ENCODE measurements around the gene TNFRSF18.

Gene TNFRSF18

DNA sequence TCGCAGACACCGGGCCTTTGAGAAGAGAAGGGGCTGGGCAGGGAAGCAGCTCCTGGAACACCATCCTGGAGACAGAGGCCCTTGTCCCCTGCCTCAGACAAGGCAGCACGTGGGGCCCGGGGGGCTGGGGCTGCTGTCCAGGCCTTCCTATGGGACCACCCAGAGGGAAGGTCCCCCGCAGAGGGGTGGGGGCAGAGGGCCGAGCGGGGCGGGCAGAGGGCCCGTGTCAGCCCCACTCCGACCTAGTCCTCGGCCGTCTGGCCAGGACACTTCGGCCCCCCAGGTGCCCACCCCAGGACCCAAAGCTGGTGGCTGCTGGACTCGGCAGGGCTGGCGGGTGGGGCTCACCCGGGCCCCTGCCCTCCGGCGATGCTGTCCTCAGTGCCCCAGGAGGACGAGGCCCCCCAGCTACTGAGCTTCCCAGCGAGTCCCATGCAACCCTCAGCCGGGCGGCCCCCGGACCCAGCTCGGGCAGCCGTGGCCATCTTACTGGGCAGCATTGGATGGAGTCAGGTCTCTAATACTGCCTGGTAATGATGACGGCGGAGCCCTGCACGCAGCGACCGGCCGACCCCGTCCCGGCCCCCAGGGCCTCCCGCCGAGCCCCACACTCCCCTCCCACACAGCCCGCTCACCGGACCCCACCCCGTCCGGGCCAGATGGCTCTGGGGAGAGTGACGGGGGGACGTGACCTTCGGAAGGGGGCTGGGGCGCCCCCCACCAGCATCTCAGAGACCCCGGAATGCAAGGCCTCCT lies 39.6 kb downstream of the TNFRSF18 start:
- no peak for DNase-seq (ENCODE audit: low read depth)

DNA sequence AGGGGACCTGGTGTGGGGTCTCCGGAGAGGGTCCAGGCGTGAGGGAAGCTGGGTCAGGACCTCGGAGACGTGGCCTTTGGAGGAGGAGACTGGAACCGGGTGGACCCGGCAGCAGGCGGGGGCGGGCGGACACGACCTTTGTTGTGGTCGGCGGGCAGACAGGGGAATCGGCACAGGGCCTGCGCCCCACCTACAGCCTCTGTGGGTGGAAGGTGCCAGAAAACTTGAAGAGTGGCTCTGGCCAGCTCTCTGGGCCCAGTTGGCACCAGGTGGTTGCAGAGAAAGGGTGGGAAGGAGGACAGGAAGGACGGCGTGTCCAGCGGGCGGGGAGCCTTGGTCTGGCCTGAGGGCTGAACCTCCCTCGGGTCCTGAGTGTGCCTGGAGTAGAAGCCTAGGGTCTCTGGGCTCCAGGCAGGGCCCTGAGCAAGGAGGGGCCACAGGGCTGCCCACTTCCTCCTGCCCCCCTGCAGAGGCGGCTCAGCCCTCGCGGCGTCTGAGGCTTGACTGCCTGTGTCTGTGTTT lies 40.4 kb downstream of the TNFRSF18 start:
- no peak for DNase-seq (ENCODE audit: low read depth)

DNA sequence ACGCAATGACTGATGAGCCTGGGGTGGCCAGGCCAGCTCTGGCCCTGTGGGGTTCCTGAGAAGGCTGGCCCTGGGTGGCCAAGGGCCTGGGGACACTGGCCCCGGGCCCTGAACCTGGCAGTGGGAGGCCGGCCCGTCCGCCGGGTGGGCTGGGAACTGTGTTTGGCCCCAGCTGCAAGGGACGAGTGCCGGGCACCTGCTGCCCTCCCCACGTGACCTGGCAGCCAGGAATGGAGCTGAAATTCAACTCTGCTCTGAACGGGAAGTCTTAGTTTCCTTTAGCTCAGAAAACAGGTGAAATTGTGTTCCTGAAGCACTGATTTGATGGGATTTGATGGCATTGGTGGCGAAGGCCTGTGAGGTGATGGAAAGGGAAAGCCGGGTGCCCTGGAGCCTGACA lies 40.9 kb downstream of the TNFRSF18 start:
- DNase-seq (ENCODE audit: low read depth), result no peak

DNA sequence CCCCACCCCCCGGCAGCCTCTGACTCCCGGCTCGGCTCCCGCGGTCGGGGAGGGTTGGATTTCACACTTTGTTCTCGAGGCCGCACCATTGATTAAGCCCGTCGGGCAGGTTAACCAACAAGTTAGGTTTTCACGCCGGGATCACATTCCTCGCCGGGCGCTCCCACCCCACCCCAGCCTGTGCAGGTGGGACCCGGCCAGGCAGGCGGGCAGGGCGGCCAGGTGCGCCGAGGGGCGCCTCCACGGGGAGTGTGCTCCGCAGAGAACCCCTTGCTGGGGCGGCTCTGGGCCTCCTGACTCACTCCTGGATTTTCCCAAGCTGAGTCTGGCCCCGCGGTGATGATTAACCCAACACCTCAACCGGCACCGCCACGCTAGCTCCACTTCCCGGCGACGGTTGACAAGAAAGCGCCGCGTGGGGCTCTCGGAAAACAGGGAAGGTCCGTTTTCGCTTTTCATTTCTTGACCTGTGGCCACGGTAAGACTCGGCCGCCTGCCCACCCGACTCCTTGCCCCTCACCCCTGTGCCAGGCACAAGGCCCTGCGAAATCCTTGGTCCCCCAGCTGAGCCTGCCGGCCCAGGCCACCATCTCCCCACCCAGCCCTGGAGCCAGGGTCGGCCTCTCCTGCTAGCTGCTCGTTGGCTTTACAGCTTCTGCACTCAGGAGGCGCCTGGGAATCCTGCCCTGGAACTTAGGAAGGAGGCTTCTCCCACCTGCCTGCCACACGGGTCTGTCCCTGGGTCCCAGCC lies 41.5 kb downstream of the TNFRSF18 start:
- DNase-seq (ENCODE audit: low read depth), result no peak

DNA sequence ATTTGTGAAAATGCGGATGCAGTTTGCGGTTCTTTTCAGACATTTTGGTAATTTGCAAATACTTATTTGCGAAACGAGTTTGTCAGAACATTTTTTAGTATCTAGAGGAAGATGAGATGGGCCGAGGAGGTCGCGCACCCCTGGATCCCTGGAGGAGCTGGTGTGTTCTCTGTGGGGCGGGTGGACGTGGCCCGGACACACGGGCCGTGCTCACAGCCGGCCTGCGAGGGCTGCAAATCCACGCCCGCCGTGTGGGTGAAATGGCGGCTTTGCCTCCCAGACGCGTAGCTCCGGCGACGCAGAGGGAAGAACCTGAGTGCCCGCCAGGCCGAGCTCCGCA lies 42.1 kb downstream of the TNFRSF18 start:
- no peak for DNase-seq (ENCODE audit: low read depth)

DNA sequence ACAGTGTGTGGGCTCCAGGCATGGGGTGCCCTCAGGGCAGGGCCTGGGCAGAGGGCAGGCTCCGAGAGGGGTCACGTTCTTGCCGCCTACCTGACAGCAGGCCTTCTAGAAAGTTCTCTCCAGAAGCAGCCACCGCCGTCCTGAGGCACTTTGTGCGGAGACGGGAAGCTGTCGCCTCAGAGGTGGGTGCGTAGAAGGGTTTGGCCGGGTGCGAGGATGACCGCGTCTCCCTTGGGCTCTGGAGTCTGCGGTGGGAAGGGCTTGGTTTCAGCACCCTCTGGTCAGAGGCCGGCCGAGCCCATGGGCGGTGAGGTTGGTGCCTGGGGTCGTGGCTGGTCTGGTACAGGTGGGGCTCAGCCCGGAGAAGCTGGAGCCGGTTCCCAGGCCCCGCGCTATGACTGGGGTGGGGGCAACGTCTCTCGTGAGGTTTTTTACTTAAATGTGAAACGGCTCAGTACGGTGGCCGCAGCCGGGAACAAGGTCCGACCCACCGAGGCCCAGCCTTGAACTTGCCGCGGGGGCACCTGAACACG lies 42.8 kb downstream of the TNFRSF18 start:
- no peak for DNase-seq (ENCODE audit: low read depth)

DNA sequence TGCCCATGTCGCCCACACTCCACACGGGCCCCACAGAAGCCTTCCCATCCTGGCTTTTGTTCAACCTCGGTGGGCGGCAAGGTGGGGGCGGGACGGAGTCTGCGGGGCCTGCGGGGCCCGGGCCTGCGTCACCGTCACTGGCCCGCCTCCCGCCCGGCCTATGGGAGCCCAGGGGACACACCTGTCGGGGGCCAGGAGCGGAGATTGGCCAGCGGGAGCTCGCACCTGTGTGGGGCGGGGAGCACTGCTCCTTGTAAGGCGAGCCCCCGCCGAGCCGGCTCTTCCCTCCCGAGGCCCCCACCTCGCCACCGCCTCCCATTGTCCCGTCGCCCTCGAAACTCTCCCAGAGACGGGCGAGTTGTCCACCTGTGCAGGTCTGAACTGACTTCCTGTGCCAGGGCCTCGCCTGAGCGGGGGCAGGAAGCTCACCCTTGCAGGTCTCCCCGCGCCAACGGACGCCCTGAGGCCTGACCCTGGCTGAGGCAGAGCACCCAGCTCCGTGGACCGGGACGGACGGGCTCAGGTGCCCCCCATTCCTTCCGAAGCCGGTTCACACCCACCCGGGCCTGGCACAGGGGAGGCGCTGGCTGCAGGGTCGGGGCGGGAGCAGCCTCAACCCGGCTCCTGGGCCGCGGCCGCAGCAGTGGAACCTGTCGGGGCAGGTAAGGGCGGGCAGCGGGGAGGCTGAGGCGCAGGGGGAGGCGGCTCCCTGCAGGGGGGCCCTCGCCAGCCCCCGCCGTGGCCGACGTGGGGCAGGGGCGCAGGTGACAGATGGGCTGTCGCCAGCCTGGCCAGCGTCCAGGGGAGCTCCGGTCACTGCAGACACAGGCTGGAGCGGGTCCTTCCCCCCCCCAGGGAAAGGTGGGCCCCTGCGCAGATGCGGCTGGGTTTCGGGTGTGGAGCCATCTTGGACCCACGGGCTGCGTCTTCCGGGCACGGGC lies 43.5 kb downstream of the TNFRSF18 start:
- no peak for DNase-seq (ENCODE audit: low read depth)

DNA sequence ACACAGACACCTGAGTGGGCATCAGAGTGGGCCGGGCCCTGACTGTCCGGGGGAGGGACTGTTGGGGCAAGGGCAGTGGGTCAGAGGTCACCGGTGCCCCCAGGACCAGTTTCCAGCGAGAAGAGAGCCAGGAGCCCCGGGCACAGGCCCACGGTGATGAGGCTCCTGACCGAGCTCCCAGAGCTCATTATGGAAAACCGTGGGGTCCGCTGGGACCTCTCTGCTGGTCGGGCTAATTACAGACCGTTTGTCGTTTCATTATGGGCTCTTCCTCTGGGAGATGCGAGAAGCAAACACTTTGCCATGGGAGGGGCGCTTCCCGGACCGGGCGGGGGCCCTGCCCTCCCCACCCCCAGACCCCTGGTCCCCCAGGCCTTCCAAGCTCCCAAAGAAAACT lies 44.7 kb downstream of the TNFRSF18 start:
- no peak for DNase-seq (ENCODE audit: low read depth)

DNA sequence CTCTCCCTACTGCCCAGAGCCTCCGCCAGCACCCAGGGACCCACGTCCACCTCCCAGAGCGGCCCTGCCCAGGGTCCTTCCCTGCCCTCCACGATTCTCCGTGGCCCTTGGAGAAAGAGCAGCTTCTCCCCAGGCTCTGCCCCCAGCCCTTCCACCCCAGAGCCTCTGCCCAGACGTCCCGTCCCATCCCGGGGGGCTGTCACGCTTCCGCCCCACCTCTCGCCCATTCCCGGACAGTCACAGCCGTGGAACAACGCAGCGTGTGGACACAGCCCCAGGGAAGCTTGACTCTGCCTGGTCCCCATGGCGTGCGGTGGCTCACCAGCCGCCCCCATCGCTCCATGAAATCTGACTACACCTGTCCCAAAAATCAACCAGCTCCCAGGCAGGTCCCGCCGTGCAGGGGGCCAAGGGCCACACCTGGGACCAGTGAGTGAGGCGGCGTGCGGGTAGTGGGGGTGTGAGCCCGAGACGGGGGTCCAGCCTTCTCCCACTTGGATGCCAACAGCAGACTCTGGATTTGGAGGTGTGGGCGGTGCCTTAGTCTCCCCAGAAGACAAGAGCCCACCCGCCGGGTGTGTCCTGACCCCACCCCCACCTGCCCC lies 45.2 kb downstream of the TNFRSF18 start:
- DNase-seq (ENCODE audit: low read depth), result no peak

DNA sequence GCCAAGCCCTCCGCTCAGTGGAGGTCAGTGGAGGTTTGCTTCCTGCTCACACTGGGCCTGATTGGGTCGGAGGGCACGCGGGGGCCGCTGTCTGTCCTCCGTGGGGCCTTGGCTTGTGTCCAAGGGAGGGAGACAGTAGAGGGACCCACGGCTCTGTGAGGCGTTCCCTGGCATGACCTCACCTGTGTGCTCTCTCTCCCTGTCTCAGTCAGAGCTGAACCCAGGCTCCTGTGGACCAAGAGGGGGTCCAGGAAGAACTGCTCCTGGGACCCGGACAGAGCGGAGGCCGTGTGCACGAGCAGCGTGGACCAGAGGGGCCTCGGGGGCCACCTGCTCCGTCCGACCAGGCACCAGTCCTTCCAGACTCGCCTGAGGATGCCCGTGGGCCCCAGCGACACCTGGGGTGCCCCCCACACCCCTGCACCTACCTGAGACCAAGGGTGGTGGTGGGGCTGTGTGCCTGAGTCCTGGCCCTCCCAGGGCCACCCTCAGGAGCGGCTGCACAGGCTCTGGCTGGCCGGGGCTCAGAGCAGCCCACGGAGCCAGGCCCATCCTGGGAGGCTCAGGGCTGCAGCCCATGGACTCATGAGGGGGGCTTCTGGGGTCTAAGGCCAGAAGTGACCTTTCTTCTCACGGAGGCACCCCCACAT lies 46.0 kb downstream of the TNFRSF18 start:
- no peak for DNase-seq (ENCODE audit: low read depth)

DNA sequence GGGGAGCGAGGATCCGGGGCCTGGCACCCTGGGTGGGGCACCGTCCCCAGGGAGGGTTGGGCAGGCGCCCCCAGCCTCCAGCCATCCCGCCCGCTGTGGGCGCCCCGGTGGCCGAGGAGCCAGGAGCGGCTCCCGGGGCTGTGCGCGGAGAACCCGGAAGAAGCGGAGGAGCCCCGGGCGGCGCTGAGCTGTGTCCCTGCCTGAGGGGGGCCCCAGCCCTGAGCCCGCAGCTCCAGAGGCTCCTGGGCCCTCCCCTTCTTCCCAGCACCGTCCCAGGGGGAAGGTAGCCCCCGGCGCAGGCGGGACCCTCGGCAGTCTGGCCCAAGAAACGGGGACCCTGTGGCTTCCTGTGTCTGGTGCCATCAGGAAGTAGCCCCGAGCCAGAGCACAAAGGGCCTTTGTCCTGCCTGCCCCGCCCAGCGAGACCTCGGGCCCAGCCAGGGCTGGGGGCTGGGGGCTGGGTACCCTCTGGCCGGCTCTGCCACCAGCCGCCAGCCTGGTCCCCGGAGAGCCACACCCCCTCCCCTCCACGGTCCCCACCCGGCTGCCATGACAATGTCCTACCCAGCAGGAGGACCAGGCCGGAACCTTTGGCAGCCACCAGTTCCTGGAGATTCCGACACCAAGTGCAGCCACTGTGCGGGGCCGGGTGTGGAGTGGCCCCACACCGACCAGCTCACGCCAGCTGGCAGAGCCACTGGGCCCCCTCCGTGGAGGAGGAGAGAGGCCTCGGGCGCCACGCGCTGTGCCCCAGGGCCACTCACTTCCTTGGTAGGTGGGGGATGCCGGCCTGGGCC lies 48.3 kb downstream of the TNFRSF18 start:
- peak; percentile 20 for DNase-seq (ENCODE audit: low read depth)

DNA sequence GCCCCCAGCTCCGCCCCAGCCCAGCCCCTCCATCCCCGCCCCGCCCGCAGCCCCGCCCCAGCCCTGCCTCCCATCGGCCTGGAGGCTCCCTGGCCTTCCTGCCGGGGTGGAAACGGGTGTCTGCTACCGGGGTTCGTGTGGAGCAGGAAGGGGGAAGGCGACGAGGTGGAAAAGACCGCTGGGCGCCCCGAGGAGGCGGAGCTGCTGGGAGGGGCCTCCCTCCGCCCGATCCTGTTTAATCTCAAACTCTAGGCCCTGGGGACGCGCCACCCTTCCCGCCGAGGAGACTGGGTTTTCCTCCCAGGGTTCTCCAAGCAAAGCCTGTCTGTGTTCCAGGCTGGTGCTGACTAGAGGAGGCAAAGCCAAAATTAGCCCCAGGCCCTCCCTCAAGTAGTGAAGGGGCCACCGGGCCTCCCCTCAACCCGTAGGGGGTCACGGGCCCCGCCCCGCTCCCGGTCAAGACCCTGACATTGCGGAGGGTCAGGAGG lies 48.9 kb downstream of the TNFRSF18 start:
- peak; percentile 38 for DNase-seq (ENCODE audit: low read depth)

DNA sequence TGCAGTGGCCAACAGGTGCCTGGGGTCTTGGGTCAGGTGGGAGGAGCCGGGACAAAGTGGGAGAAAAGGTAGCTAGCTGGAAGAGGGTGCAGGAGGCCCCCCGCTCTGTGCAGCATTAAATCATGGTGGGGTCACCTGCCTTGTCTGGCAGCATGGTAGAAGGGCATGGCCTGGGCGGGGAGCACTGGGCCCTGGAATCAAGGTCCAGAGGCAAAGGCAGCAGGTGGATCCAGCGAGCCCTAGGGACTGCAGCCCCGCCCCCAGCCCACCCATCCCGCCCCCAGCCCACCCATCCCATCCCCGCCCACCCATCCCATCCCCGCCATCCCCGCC lies 49.4 kb downstream of the TNFRSF18 start:
- DNase-seq (ENCODE audit: low read depth), result no peak

DNA sequence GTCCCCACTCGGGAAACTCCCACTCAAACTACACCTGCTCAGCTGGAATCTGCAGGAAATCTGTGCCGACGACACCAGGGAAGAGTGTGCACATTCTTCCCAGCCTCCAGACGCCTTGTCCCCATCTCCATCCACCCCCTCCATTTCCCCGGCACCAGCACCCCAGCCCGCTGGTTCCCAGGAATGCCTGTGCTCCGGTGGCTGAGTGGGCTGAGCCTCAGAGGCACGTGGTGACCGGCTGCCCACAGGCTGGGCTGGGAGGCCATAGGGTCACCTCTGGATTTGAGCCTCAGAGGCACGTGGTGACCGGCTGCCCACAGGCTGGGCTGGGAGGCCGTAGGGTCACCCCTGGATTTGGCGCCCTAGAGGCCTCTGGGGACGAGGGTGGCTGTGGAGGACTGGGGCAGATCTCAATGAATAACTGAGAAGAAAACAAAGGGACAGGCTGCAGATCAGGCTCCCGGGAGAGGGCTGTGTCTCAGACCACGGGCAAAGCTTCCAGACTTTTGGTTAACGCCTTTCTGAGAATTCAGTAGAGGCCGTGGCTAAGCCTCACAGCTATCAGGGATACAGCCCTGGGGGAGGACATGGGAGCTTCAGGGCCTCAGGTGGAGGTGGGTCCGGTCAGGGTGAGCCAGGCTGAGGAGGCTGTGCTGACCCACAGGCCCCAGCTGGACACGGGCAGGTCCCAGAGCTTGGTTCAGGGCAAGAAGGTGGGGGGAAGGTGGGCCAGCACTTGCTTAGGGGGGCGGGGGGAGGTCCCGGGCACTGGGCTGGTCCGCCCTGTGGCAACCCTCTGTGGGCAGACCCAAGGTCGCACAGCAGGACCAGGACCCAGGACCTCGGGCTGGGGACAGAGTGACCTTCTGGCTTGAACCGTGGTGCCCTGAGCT lies 50.0 kb downstream of the TNFRSF18 start:
- no peak for DNase-seq (ENCODE audit: low read depth)

DNA sequence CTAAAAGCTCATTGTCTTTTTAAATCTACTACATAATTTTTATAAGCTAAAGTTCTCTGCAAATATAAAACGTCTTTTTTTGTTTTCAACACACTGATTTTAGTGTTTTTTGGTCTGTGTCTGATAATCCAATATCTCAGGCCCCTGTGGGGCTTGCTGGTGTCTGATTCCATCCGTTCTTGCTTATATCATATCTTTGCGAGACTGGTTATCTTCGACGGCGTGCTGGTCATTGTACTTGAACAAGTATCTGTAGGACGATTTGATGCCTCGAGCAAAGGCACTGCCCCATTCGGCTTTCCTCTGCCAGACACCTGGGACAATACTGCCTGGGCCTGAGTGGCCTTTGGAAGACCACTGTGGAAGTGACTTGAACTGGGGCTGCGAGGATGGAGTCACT lies 51.1 kb downstream of the TNFRSF18 start:
- no peak for DNase-seq (ENCODE audit: low read depth)

DNA sequence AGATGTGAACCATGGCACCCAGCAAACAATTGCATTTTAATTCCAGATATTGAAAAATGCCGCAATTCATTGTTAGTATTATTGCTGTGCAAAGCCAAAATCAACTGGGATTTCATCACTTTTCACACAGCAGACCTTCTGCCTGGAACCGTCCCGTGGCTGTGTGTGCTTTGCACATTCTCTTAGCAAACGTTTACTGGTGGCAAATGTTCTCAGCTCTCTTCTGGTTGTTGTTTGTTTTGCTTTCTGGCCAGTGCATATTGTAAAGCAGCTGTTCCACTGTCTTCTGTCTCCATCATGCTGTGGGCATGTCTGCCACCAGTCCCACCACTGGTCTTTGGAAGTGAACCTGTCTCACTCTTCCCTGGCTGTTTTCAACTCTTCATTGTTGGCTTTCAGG lies 52.5 kb downstream of the TNFRSF18 start:
- no peak for DNase-seq (ENCODE audit: low read depth)
